Measurements from ENCODE around the gene RAB11FIP2. TPM values are rescaled to one million over a fixed set of nuclear protein-coding genes. Genes with fewer than 3 reads are reported as not detected.

The RAB11FIP2 gene
- total and polyA plus RNA-seq, 7 donors, result 1.4 to 166 (median 40.3) TPM

DNA sequence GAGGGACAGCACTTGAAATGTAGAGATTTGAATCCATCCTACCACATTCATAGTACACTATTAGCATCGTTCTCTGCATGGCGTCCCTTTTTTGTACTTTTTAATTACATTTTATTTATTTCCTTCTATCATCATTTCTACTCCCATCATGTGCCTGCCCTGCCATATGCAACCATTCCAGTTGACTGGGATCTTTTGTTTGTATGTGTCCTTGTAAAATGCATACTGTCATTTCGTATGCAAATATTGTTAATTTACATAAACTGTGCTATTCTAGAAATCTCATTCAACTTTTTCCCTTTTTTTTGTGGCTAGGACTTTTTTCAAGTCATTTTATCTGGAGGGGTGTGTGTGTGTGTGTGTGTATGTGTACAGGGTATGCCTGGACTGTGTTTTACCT, 57.9 kb downstream of the RAB11FIP2 start:
- no peak overlapping the region for H3K27ac ChIP-seq
- H3K4me3 ChIP-seq, result no peak overlapping the region
- no peak for DNase-seq
- 63 to 64% methylated on average over 3 of the region's 3 CpGs for WGBS, 2 donors
- no peaks in the 10 kb centered on the region for H3K4me1 ChIP-seq
- H3K9me3 ChIP-seq, result peaks cover 0 to 1% (median 0%) of the 10 kb centered on the region in 4 donors
- no peaks in the 10 kb centered on the region for H3K36me3 ChIP-seq
- H3K27me3 ChIP-seq, result no peaks in the 10 kb centered on the region
- intact Hi-C loops (cut with DNase I), result no loop called here
- TF ChIP-seq EP300 (IDR thresholded peaks at IDR 0.05), result no peak

DNA sequence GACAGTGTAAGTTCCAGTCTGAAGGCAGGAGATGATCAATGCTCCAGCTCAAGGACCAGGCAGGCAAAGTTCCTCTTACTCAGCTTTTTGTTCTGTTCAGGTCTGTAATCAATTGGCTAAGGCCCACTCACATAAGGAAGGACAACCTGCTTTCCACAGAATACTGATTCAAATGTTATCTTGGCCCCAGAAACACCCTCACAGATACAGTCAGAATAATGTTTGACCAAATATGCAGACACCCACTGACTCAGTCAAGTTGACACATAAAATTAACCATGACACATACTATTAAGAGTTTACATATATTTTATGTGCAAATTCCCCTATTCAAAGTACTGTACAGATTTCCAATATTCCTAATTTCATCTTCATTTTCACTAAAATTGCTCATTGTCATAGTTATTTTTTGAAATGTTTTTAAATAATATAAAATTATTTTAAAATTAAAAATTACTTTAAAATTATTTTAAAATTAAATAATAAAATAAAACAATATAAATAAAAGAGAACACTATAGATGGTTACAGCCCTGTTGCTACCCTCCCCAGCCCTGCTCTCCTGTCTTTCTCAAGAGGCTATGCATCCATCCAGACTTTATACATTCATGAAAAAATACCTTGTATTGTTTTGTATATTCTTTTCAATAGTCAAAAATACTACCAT, 59.4 kb downstream of the RAB11FIP2 start:
- intact Hi-C loops (cut with DNase I), result no loop called here
- Histone ChIP-seq H3K4me3 (no peak overlapping the region), H3K36me3 (no peaks in the 10 kb centered on the region), H3K9me3 (peaks cover 0 to 1% (median 0%) of the 10 kb centered on the region in 4 donors), H3K27ac (no peak overlapping the region), H3K4me1 (no peaks in the 10 kb centered on the region), H3K27me3 (no peaks in the 10 kb centered on the region)
- TF ChIP-seq POLR2A (IDR thresholded peaks at IDR 0.05) (no peak), POLR2AphosphoS5 (IDR thresholded peaks at IDR 0.05) (no peak), EP300 (IDR thresholded peaks at IDR 0.05) (no peak)
- TF ChIP-seq, protein P1, sequence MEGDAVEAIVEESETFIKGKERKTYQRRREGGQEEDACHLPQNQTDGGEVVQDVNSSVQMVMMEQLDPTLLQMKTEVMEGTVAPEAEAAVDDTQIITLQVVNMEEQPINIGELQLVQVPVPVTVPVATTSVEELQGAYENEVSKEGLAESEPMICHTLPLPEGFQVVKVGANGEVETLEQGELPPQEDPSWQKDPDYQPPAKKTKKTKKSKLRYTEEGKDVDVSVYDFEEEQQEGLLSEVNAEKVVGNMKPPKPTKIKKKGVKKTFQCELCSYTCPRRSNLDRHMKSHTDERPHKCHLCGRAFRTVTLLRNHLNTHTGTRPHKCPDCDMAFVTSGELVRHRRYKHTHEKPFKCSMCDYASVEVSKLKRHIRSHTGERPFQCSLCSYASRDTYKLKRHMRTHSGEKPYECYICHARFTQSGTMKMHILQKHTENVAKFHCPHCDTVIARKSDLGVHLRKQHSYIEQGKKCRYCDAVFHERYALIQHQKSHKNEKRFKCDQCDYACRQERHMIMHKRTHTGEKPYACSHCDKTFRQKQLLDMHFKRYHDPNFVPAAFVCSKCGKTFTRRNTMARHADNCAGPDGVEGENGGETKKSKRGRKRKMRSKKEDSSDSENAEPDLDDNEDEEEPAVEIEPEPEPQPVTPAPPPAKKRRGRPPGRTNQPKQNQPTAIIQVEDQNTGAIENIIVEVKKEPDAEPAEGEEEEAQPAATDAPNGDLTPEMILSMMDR (IDR thresholded peaks at IDR 0.05), result no peak
- DNase-seq, result no peak

GRCh38 chr10:117983961-117984360, 62.8 kb downstream of the RAB11FIP2 start:
- Histone ChIP-seq H3K27me3 (no peaks in the 10 kb centered on the region), H3K27ac (no peak overlapping the region), H3K4me3 (no peak overlapping the region), H3K36me3 (no peaks in the 10 kb centered on the region), H3K4me1 (no peaks in the 10 kb centered on the region), H3K9me3 (peaks cover 0 to 4% (median under 1%) of the 10 kb centered on the region in 4 donors)
- 17 to 71% methylated on average over 2 of the region's 2 CpGs for WGBS, 2 donors
- intact Hi-C loops (cut with DNase I), result no loop called here
- TF ChIP-seq EP300 (IDR thresholded peaks at IDR 0.05) (no peak), POLR2A (IDR thresholded peaks at IDR 0.05) (no peak), POLR2AphosphoS5 (IDR thresholded peaks at IDR 0.05) (no peak)
- TF ChIP-seq, protein P1 (IDR thresholded peaks at IDR 0.05), result no peak
- DNase-seq, result no peak

GRCh38 chr10:117980755-117981702, 65.7 kb downstream of the RAB11FIP2 start:
- WGBS, 2 donors, result 87 to 88% methylated on average over 4 of the region's 4 CpGs
- no peaks in the 10 kb centered on the region for H3K36me3 ChIP-seq
- TF ChIP-seq POLR2A (IDR thresholded peaks at IDR 0.05), result no peak
- TF ChIP-seq, protein P1 (IDR thresholded peaks at IDR 0.05), result no peak
- TF ChIP-seq POLR2AphosphoS5 (IDR thresholded peaks at IDR 0.05), result no peak
- no peak for TF ChIP-seq EP300 (IDR thresholded peaks at IDR 0.05)
- intact Hi-C loops (cut with DNase I), result no loop called here
- no peaks in the 10 kb centered on the region for H3K4me1 ChIP-seq
- no peak overlapping the region for H3K4me3 ChIP-seq
- H3K27ac ChIP-seq, result no peak overlapping the region
- H3K9me3 ChIP-seq, result peaks cover 0 to 4% (median 0%) of the 10 kb centered on the region in 4 donors
- H3K27me3 ChIP-seq, result no peaks in the 10 kb centered on the region
- no peak for DNase-seq

GRCh38 chr10:117980216-117980615, 66.5 kb downstream of the RAB11FIP2 start:
- H3K9me3 ChIP-seq, result peaks cover 0 to 4% (median 0%) of the 10 kb centered on the region in 4 donors
- 82 to 86% methylated on average over 2 of the region's 2 CpGs for WGBS, 2 donors
- no peak overlapping the region for H3K4me3 ChIP-seq
- H3K27me3 ChIP-seq, result no peaks in the 10 kb centered on the region
- DNase-seq, result no peak
- no peaks in the 10 kb centered on the region for H3K36me3 ChIP-seq
- TF ChIP-seq EP300 (IDR thresholded peaks at IDR 0.05) (no peak), POLR2A (IDR thresholded peaks at IDR 0.05) (no peak), POLR2AphosphoS5 (IDR thresholded peaks at IDR 0.05) (no peak)
- TF ChIP-seq, protein P1 (IDR thresholded peaks at IDR 0.05), result no peak
- intact Hi-C loops (cut with DNase I), result no loop called here
- no peaks in the 10 kb centered on the region for H3K4me1 ChIP-seq
- H3K27ac ChIP-seq, result no peak overlapping the region
